ENCODE measurements around the gene NCOA7. TPM values are rescaled to one million over a fixed set of nuclear protein-coding genes. Genes with fewer than 3 reads are reported as not detected.
"Not testable (repeated sequence)": the region's sequence is repeated elsewhere in the genome, so short reads cannot be mapped to it uniquely, and the experiment has no call there.

NCOA7 gene
- total and polyA plus RNA-seq, 8 donors, result 7.4 to 66.7 (median 14.1) TPM

GRCh38 chr6:125950293-125950692 is 159.5 kb downstream of the NCOA7 start:
- TF ChIP-seq, protein P1, sequence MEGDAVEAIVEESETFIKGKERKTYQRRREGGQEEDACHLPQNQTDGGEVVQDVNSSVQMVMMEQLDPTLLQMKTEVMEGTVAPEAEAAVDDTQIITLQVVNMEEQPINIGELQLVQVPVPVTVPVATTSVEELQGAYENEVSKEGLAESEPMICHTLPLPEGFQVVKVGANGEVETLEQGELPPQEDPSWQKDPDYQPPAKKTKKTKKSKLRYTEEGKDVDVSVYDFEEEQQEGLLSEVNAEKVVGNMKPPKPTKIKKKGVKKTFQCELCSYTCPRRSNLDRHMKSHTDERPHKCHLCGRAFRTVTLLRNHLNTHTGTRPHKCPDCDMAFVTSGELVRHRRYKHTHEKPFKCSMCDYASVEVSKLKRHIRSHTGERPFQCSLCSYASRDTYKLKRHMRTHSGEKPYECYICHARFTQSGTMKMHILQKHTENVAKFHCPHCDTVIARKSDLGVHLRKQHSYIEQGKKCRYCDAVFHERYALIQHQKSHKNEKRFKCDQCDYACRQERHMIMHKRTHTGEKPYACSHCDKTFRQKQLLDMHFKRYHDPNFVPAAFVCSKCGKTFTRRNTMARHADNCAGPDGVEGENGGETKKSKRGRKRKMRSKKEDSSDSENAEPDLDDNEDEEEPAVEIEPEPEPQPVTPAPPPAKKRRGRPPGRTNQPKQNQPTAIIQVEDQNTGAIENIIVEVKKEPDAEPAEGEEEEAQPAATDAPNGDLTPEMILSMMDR (IDR thresholded peaks at IDR 0.05), result no peak

DNA sequence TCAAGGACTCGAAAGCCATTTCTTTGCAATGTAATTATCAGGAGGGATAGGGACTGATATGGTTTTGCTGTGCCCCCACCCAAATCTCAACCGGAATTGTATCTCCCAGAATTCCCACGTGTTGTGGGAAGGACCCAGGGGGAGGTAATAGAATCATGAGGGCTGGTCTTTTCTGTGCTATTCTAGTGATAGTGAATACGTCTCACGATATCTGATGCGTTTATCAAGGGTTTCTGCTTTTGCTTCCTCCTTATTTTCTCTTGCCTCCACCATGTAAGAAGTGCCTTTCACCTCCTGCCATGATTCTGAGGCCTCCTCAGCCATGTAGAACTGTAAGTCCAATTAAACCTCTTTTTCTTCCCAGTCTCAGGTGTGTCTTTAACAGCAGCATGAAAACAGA is 160.0 kb downstream of the NCOA7 start:
- H3K9me3 ChIP-seq, DNase-seq, FAIRE-seq, H3K27ac ChIP-seq, H3K4me3 ChIP-seq, ATAC-seq, H3K36me3 ChIP-seq, H3K27me3 ChIP-seq: not testable (repeated sequence)
- WGBS, 2 donors, result 72 to 82% methylated on average over 6 of the region's 6 CpGs
- intact Hi-C loops (cut with DNase I), result loop anchor here in 1 of 3 donors (10.0 kb wide), 1 partner anchor 166 kb away; no protein-coding TSS in a partner anchor
- peaks cover 3 to 13% (median 8%) of the 10 kb centered on the region in 3 donors for H3K4me1 ChIP-seq

More at GRCh38 chr6:125950293-125950692, 159.5 kb downstream of the NCOA7 start:
- Histone ChIP-seq H3K27ac (no peak overlapping the region), H3K4me1 (peaks cover 5 to 18% (median 12%) of the 10 kb centered on the region in 3 donors), H3K36me3 (no peaks in the 10 kb centered on the region), H3K9me3 (no peaks in the 10 kb centered on the region), H3K27me3 (no peaks in the 10 kb centered on the region), H3K4me3 (no peak overlapping the region)
- DNase-seq (no peak), FAIRE-seq (no peak), ATAC-seq (no peak)
- intact Hi-C loops (cut with DNase I), result loop anchor here in 1 of 3 donors (10.0 kb wide), 1 partner anchor 165 kb away; no protein-coding TSS in a partner anchor
- 80 to 85% methylated on average over 6 of the region's 6 CpGs for WGBS, 2 donors

DNA sequence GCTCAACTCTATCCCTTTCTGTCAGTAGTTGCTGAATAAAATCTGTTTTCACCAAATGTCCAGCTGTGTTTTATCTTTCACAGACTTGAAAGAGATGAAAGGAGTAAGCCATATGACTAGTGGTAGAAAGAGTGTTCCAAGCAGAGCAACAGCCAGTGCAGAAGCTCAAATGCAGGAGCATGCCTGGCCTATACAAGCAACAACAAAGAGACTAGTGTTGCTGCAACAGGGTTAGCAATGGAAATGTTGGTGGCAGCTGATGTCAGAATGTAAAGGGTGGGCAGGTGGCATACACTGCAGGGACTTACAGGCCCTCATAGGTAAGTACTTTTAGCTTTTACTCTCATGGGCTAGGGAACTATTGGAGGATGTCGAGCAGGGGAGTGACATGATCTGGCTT is 160.6 kb downstream of the NCOA7 start:
- 67 to 70% methylated on average over 1 of the region's 1 CpG for WGBS, 2 donors
- ATAC-seq, result no peak
- TF ChIP-seq, protein P1 (IDR thresholded peaks at IDR 0.05), result no peak
- Histone ChIP-seq H3K9me3 (no peaks in the 10 kb centered on the region), H3K36me3 (no peaks in the 10 kb centered on the region), H3K27ac (no peak overlapping the region), H3K4me1 (peaks cover 3 to 7% (median 4%) of the 10 kb centered on the region in 3 donors), H3K27me3 (no peaks in the 10 kb centered on the region), H3K4me3 (no peak overlapping the region)
- intact Hi-C loops (cut with DNase I), result loop anchor here in 1 of 3 donors (10.0 kb wide), 1 partner anchor 167 kb away; no protein-coding TSS in a partner anchor
- no peak for FAIRE-seq
- no peak for DNase-seq

DNA sequence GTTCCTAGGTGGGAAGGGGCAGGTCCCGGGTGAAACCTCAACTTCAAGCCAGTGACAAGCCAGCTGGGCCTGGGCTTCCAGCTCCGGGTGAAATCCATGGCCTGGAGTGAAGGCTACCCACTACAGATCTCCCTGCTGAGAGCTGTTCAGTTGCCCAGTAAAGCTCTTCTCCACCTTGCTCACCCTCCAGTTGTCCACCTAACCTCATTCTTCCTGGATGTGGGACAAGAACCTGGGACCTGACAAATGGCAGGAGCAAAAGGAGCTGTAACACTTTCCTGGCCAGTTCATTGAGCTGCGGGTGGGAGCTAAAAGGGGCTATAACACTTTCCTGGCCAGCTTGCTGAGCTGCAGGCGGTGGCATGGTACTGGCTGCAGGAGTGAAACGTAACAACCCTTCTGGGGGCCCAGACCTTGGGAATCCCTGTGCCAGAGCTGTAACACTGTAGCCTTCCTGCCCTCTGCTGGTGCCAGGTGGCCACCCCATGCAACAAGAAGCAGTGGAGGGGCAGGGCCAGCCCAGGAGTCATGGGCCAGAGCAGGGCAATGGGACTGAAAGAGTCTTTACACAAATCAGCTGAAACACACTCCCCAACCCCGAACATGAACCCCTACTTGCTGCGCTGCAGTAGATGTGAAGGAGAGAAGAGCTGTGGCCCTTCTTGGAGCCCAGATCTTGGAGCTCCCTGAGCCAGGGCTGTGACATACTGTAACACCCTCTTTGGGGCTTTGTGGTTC is 162.2 kb downstream of the NCOA7 start:
- intact Hi-C loops (cut with DNase I), result loop anchor here in 1 of 3 donors (10.0 kb wide), 1 partner anchor 168 kb away; no protein-coding TSS in a partner anchor
- Histone ChIP-seq H3K4me1 (peaks cover 4 to 6% (median 4%) of the 10 kb centered on the region in 3 donors), H3K4me3 (no peak overlapping the region), H3K27me3 (no peaks in the 10 kb centered on the region), H3K36me3 (no peaks in the 10 kb centered on the region), H3K9me3 (no peaks in the 10 kb centered on the region), H3K27ac (no peak overlapping the region)
- 85 to 88% methylated on average over 7 of the region's 7 CpGs for WGBS, 2 donors
- no peak for FAIRE-seq
- peak in 2 of 6 donors; percentile 21 for DNase-seq
- TF ChIP-seq, protein P1 (IDR thresholded peaks at IDR 0.05), result no peak
- ATAC-seq, result no peak

DNA sequence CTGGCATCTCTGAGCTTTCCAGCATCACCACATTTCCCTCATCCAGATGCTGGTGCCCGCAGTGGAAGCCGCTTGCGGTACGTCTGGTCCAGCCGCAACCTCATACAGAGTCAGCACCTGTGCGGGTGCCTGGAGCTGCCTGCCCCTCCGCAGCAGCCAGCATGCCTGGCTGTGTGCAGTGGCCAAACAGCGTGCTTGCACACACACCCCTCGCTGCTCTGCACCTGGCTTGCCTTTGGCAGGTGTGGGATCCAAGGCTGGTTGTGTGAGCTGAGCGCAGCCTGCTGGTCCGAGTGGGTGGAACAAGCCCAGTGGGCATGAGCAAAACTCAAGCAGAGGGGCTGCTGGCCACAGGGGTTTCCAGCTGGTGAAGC is 162.7 kb downstream of the NCOA7 start:
- Histone ChIP-seq H3K4me3 (no peak overlapping the region), H3K27me3 (no peaks in the 10 kb centered on the region), H3K4me1 (peaks cover 4 to 11% (median 9%) of the 10 kb centered on the region in 3 donors), H3K27ac (no peak overlapping the region), H3K36me3 (no peaks in the 10 kb centered on the region), H3K9me3 (no peaks in the 10 kb centered on the region)
- ATAC-seq (peak in 3 of 4 donors; percentile 52 to 64 (median 54)), FAIRE-seq (no peak), DNase-seq (peak; percentile 57 to 83 (median 68))
- intact Hi-C loops (cut with DNase I), result loop anchor here in 1 of 3 donors (10.0 kb wide), 1 partner anchor 169 kb away; no protein-coding TSS in a partner anchor
- 31 to 47% methylated on average over 11 of the region's 11 CpGs for WGBS, 2 donors
- TF ChIP-seq, protein P1 (IDR thresholded peaks at IDR 0.05), result peak in 2 of 4 donors; percentile 40 to 42

Data from pancreas (tissue), 10 donors.